ENCODE measurements around the gene GPRC5C. TPM values are rescaled to one million over a fixed set of nuclear protein-coding genes. Genes with fewer than 3 reads are reported as not detected.
A peak's percentile ranks its signal among the peaks of the same experiment; 100 is the strongest.

Gene GPRC5C
- total and polyA plus RNA-seq, 2 of the 13 experiments (the other 11 are each of a cell fraction or from before 2014, with no cell fraction given), result 85.6 to 300 TPM

- Histone ChIP-seq H3K9me3 (ENCODE audit: low read length) (no peaks in the 10 kb centered on the region), H2AFZ (ENCODE audit: low read length) (no peak overlapping the region), H3K27ac (ENCODE audit: extremely low read length, insufficient read depth, low read length) (no peak overlapping the region), H3K36me3 (replicated peaks in 1 of 2; ENCODE audit: control insufficient read depth in 1 of 2, insufficient read depth in 2 of 2, low read length in 2 of 2) (no peaks in the 10 kb centered on the region), H4K20me1 (ENCODE audit: insufficient read depth, low read length) (no peaks in the 10 kb centered on the region), H3K4me2 (ENCODE audit: low read depth, low read length) (no peak overlapping the region), H3K27me3 (ENCODE audit: control insufficient read depth in 1 of 2, insufficient read depth in 2 of 2, low read length in 2 of 2) (peaks cover 7 to 41% of the 10 kb centered on the region in 2 experiments; a peak in 4 of 5 replicates), H3K79me2 (ENCODE audit: insufficient read depth, low read length) (no peaks in the 10 kb centered on the region), H3K4me1 (ENCODE audit: insufficient read depth, low read length) (peaks cover 7% of the 10 kb centered on the region), H3K9ac (ENCODE audit: insufficient read depth, low read depth, low read length) (no peak overlapping the region), H3K4me3 (replicated peaks in 1 of 3; ENCODE audit: insufficient read depth in 1 of 3, low read depth in 2 of 3, low read length in 3 of 3) (no peak overlapping the region)
- POLR2A ChIA-PET, result interaction anchor here (1.2 kb wide), 1 partner anchor 10 kb away, joined by 3 read pairs; no protein-coding TSS in a partner anchor
- FAIRE-seq, result no peak
- intact Hi-C loops (cut with micrococcal nuclease; ENCODE audit: unreplicated experiment) (no loop called here), in situ Hi-C loops (cut with HindIII; ENCODE audit: extremely low pct_ligation_motif_present, low pct_unique_long_range_greater_than_20kb) (no loop called here)
- 58% methylated on average over 5 of the region's 7 CpGs for WGBS (ENCODE audit: low lambda C conversion rate)
- no peak for DNase-seq (ENCODE audit: low spot score)
- no TSS peak for BruUV-seq (replicated peaks)
- 0 out of 3 replicates have a peak, but pooled peaks have one; percentile 13 for ATAC-seq
- CTCF ChIA-PET (ENCODE audit: low intra/inter-chr PET ratio, low total read pairs), result no interaction called here
- TF ChIP-seq BORCS8-MEF2B (CRISPR knock-in tag; IDR thresholded peaks at IDR 0.05), result no peak
- no peak for TF ChIP-seq ZNF513 (CRISPR knock-in tag; conservative IDR thresholded peaks at IDR 0.05)
- TF ChIP-seq ZNF101 (CRISPR knock-in tag; IDR thresholded peaks at IDR 0.05; ENCODE audit: borderline replicate concordance, low read depth), result no peak
- TF ChIP-seq ZNF883 (CRISPR knock-in tag; IDR thresholded peaks at IDR 0.05; ENCODE audit: not compliant biosample characterization), result no peak
- TF ChIP-seq ZFP90 (CRISPR knock-in tag; IDR thresholded peaks at IDR 0.05; ENCODE audit: borderline replicate concordance), result no peak
- TF ChIP-seq THYN1 (CRISPR knock-in tag; IDR thresholded peaks at IDR 0.05; ENCODE audit: borderline replicate concordance, low read depth), result no peak
- TF ChIP-seq ZNF780A (CRISPR knock-in tag; IDR thresholded peaks at IDR 0.05), result no peak
Measured at GRCh38 chr17:74404218-74404617, 27.7 kb upstream of the GPRC5C start.

- no peak overlapping the region for H2AFZ ChIP-seq (ENCODE audit: low read length)
- no peak for TF ChIP-seq TIGD3 (CRISPR knock-in tag; IDR thresholded peaks at IDR 0.05; ENCODE audit: borderline replicate concordance)
- TF ChIP-seq ONECUT2 (CRISPR knock-in tag; IDR thresholded peaks at IDR 0.05), result no peak
- TF ChIP-seq MAFF (IDR thresholded peaks at IDR 0.05; ENCODE audit: low read depth, low read length), result 0 out of 2 replicates have a peak, but pooled peaks have one; percentile 21
- TF ChIP-seq THAP9 (CRISPR knock-in tag; IDR thresholded peaks at IDR 0.05; ENCODE audit: borderline replicate concordance), result no peak
Measured at GRCh38 chr17:74404789-74405188, 27.1 kb upstream of the GPRC5C start.

More at GRCh38 chr17:74404789-74405188, 27.1 kb upstream of the GPRC5C start:
- no peaks in the 10 kb centered on the region for H3K36me3 ChIP-seq (replicated peaks in 1 of 2; ENCODE audit: control insufficient read depth in 1 of 2, insufficient read depth in 2 of 2, low read length in 2 of 2)
- H3K4me2 ChIP-seq (ENCODE audit: low read depth, low read length), result no peak overlapping the region
- no peaks in the 10 kb centered on the region for H3K9me3 ChIP-seq (ENCODE audit: low read length)
- ATAC-seq, result no peak
- no TSS peak for BruUV-seq (replicated peaks)
- no peak overlapping the region for H3K4me3 ChIP-seq (replicated peaks in 1 of 3; ENCODE audit: insufficient read depth in 1 of 3, low read depth in 2 of 3, low read length in 3 of 3)
- H4K20me1 ChIP-seq (ENCODE audit: insufficient read depth, low read length), result no peaks in the 10 kb centered on the region
- H3K27ac ChIP-seq (ENCODE audit: extremely low read length, insufficient read depth, low read length), result no peak overlapping the region
- in situ Hi-C loops (cut with HindIII; ENCODE audit: extremely low pct_ligation_motif_present, low pct_unique_long_range_greater_than_20kb), result no loop called here
- no peak for DNase-seq (ENCODE audit: low spot score)
- whole genome bisulfite sequencing (ENCODE audit: low lambda C conversion rate), result 23% methylated on average over 6 of the region's 6 CpGs
- POLR2A ChIA-PET, result no interaction called here
- peaks cover 7 to 41% of the 10 kb centered on the region in 2 experiments; a peak in 4 of 5 replicates for H3K27me3 ChIP-seq (ENCODE audit: control insufficient read depth in 1 of 2, insufficient read depth in 2 of 2, low read length in 2 of 2)
- H3K9ac ChIP-seq (ENCODE audit: insufficient read depth, low read depth, low read length), result no peak overlapping the region
- peaks cover 13% of the 10 kb centered on the region for H3K4me1 ChIP-seq (ENCODE audit: insufficient read depth, low read length)
- CTCF ChIA-PET (ENCODE audit: low intra/inter-chr PET ratio, low total read pairs), result no interaction called here
- intact Hi-C loops (cut with micrococcal nuclease; ENCODE audit: unreplicated experiment), result no loop called here
- FAIRE-seq, result no peak
- no peaks in the 10 kb centered on the region for H3K79me2 ChIP-seq (ENCODE audit: insufficient read depth, low read length)

Measured in HepG2 (cell line).